ENCODE measurements around the gene DSP.

DNA sequence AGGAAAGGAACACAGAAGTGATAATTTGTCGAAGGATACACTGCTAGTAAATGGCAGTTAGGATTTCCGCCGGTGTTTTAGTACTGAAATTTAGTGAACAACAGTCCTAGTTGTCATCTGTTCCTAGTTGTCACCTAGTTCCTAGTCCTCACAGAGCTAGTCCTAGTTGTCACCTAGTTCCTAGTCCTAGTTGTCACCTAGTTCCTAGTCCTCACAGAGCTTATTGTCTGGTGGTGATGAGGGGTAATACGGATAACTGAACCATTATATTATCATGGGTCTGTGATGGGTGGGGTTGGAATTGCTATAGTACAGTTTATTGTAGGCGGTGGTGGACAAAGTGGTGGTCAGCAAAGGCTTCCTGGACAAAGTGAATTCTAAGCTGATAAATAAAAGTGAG lies 50.3 kb downstream of the DSP start:
- TF ChIP-seq, protein P1, sequence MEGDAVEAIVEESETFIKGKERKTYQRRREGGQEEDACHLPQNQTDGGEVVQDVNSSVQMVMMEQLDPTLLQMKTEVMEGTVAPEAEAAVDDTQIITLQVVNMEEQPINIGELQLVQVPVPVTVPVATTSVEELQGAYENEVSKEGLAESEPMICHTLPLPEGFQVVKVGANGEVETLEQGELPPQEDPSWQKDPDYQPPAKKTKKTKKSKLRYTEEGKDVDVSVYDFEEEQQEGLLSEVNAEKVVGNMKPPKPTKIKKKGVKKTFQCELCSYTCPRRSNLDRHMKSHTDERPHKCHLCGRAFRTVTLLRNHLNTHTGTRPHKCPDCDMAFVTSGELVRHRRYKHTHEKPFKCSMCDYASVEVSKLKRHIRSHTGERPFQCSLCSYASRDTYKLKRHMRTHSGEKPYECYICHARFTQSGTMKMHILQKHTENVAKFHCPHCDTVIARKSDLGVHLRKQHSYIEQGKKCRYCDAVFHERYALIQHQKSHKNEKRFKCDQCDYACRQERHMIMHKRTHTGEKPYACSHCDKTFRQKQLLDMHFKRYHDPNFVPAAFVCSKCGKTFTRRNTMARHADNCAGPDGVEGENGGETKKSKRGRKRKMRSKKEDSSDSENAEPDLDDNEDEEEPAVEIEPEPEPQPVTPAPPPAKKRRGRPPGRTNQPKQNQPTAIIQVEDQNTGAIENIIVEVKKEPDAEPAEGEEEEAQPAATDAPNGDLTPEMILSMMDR (conservative IDR thresholded peaks at IDR 0.05; ENCODE audit: low read length): no peak
- no peak for TF ChIP-seq EZH2phosphoT487 (IDR thresholded peaks at IDR 0.05; ENCODE audit: borderline replicate concordance)

All from Loucy (cell line).